ENCODE measurements around the gene TTLL11.
A peak's percentile ranks its signal among the peaks of the same experiment; 100 is the strongest.

TTLL11 gene

DNA sequence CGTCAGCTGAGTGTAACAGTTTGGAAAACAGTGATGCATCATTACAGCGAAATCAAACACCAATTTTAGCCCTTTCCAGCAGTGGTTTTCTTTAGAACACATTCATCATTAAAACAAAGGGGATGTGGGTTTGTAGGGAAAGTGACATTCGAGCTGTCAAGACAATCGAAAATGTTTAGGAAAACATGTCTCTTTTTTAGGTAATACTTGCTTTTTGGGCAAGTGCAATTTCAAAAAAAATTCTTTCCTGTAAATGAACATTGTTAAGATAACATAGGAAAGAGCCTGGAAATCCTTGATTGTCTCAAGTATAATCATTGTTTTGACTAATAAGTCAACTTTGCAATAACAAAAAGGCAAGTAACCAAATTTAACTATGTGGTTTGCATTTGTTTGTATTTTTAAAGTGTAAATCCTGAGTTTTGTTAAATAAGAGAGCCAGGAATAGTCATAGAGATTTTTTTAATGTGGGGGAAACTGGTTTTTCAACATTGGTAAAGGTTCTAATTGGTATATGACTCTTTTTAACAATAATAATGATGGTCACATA is 182.5 kb downstream of the TTLL11 start:
- H3K4me3 ChIP-seq (ENCODE audit: low read depth, low read length) = no peak overlapping the region
- no peak for TF ChIP-seq CTCF (conservative IDR thresholded peaks at IDR 0.05; ENCODE audit: low read depth, low read length)
- DNase-seq (ENCODE audit: low read depth) = no peak

- no peak for TF ChIP-seq CTCF (conservative IDR thresholded peaks at IDR 0.05; ENCODE audit: low read depth, low read length)
- no peak for DNase-seq (ENCODE audit: low read depth)
- H3K4me3 ChIP-seq (ENCODE audit: low read depth, low read length) = no peak overlapping the region
Observed at GRCh38 chr9:121909111-121909510, 184.0 kb downstream of the TTLL11 start.

- no peak for TF ChIP-seq CTCF (conservative IDR thresholded peaks at IDR 0.05; ENCODE audit: low read depth, low read length)
- H3K4me3 ChIP-seq (ENCODE audit: low read depth, low read length) = no peak overlapping the region
- peak; percentile 58 for DNase-seq (ENCODE audit: low read depth)
Observed at GRCh38 chr9:121906074-121906870, 186.8 kb downstream of the TTLL11 start.

GRCh38 chr9:121902461-121903135 is 190.5 kb downstream of the TTLL11 start:
- DNase-seq (ENCODE audit: low read depth) = peak; percentile 99
- TF ChIP-seq CTCF (conservative IDR thresholded peaks at IDR 0.05; ENCODE audit: low read depth, low read length) = no peak
- H3K4me3 ChIP-seq (ENCODE audit: low read depth, low read length) = no peak overlapping the region

GRCh38 chr9:121901616-121902015 is 191.5 kb downstream of the TTLL11 start:
- DNase-seq (ENCODE audit: low read depth) = peak; percentile 61
- no peak for TF ChIP-seq CTCF (conservative IDR thresholded peaks at IDR 0.05; ENCODE audit: low read depth, low read length)

DNA sequence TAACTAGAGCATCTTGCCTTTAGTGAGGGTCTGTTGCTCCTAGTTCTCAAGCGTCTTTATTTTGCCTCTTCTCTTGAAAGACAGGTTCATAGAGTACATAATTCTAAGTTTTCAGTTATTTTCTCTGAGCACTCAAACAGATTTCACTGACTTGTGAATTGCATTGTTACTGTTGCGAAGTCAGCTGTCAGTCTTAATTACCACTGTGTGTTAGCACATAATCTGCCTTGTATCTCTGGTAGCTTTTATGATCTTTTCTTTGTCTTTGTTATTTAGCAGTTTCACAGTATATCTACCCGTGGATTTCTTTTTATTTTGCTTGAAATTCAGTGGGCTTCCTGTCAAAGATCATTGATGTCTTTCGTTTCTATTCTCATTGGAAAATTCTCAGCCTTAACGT is 192.9 kb downstream of the TTLL11 start:
- no peak overlapping the region for H3K4me3 ChIP-seq (ENCODE audit: low read depth, low read length)
- TF ChIP-seq CTCF (conservative IDR thresholded peaks at IDR 0.05; ENCODE audit: low read depth, low read length) = no peak
- no peak for DNase-seq (ENCODE audit: low read depth)

More at GRCh38 chr9:121901616-121902015, 191.5 kb downstream of the TTLL11 start:
- no peak overlapping the region for H3K4me3 ChIP-seq (ENCODE audit: low read depth, low read length)
